ENCODE results near the gene NEDD1. TPM values are rescaled to one million over a fixed set of nuclear protein-coding genes. Genes with fewer than 3 reads are reported as not detected.

NEDD1 gene
- total and polyA plus RNA-seq, 10 of the 15 experiments (the other 5 are each of a cell fraction or from before 2014, with no cell fraction given), result 15.9 to 52.6 (median 28.7) TPM

DNA sequence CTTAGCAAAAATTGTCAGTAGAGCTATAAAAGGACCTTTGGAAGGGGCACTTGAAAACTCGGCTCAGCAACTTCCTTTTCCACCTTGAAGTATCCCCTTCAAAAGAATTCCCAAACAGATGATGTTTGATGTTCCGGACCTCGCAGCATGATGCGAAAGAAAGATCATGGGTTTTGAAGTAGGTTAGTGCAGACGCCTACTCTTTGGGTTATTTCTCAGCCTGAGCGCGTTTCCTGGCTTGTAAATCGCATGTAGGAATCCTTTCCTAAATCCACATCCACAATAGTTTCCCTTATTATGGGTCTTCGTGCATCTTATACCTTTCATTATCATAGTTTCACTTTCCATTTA is 584 bp upstream of the NEDD1 start:
- Histone ChIP-seq H3K79me2 (ENCODE audit: control insufficient read depth, insufficient read depth, low read length) (peaks cover 43% of the 10 kb centered on the region), H3K9ac (ENCODE audit: control insufficient read depth, insufficient read depth, low read length) (peak overlapping the region; percentile 84), H2AFZ (ENCODE audit: control insufficient read depth, low read depth, low read length) (peak overlapping the region; percentile 96), H3K9me3 (replicated peaks; ENCODE audit: control insufficient read depth, insufficient read depth, low read length) (no peaks in the 10 kb centered on the region), H3K4me2 (ENCODE audit: control insufficient read depth, insufficient read depth) (peak overlapping the region; percentile 77), H3K27ac (ENCODE audit: control insufficient read depth, insufficient read depth) (peak overlapping the region; percentile 84), H3K4me1 (ENCODE audit: control insufficient read depth, insufficient read depth, low read length) (peaks cover 11% of the 10 kb centered on the region), H4K20me1 (ENCODE audit: control insufficient read depth, insufficient read depth) (no peaks in the 10 kb centered on the region), H3K27me3 (replicated peaks in 1 of 2; ENCODE audit: control insufficient read depth in 2 of 2, insufficient read depth in 2 of 2, low read length in 1 of 2) (no peaks in the 10 kb centered on the region), H3K36me3 (ENCODE audit: control insufficient read depth in 2 of 2, insufficient read depth in 2 of 2, low read length in 1 of 2) (no peaks in the 10 kb centered on the region), H3K4me3 (peak overlapping the region; percentile 86)
- 31% methylated on average over 9 of the region's 9 CpGs for WGBS (ENCODE audit: insufficient coverage, insufficient replicate concordance, low lambda C conversion rate, missing lambda C conversion rate)
- ChIA-PET RAD21 (ENCODE audit: unreplicated experiment) (interaction anchor here (1.7 kb wide), 1 partner anchor 11 kb away, joined by 5 read pairs; no protein-coding TSS in a partner anchor), SMC1A (ENCODE audit: uncharacterized antibody, unreplicated experiment) (interaction anchor here (3.6 kb wide), 1 partner anchor 12 kb away, joined by 15 read pairs; no protein-coding TSS in a partner anchor), CTCF (interaction anchor here (0.6 to 0.9 kb wide), 3 partner anchors 10 to 376 kb away, joined by 3 to 4 read pairs (median 3); no protein-coding TSS in a partner anchor), POLR2A (interaction anchor here (0.6 to 1.7 kb wide), 4 partner anchors 11 to 324 kb away, joined by 3 to 6 read pairs (median 4); no protein-coding TSS in a partner anchor)
- DNase-seq (ENCODE audit: low read depth, low spot score) (no peak), ATAC-seq (no peak), FAIRE-seq (no peak)
- intact Hi-C loops (cut with micrococcal nuclease; ENCODE audit: unreplicated experiment), result loop anchor here (10.0 kb wide), 1 partner anchor 78 kb away; no protein-coding TSS in a partner anchor
- TSS peak; percentile 95 for BruUV-seq (replicated peaks)
- in situ Hi-C loops (cut with MboI), result no loop called here
- TF ChIP-seq RAD51 (IDR thresholded peaks at IDR 0.05) (no peak), HDAC2 (IDR thresholded peaks at IDR 0.05) (no peak), SMAD5 (IDR thresholded peaks at IDR 0.05; ENCODE audit: low read depth) (no peak), RELA (IDR thresholded peaks at IDR 0.05; ENCODE audit: borderline replicate concordance, partially characterized antibody) (no peak)
- TF ChIP-seq, protein P1, sequence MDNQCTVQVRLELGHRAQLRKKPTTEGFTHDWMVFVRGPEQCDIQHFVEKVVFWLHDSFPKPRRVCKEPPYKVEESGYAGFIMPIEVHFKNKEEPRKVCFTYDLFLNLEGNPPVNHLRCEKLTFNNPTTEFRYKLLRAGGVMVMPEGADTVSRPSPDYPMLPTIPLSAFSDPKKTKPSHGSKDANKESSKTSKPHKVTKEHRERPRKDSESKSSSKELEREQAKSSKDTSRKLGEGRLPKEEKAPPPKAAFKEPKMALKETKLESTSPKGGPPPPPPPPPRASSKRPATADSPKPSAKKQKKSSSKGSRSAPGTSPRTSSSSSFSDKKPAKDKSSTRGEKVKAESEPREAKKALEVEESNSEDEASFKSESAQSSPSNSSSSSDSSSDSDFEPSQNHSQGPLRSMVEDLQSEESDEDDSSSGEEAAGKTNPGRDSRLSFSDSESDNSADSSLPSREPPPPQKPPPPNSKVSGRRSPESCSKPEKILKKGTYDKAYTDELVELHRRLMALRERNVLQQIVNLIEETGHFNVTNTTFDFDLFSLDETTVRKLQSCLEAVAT (IDR thresholded peaks at IDR 0.05), result peak; percentile 70; the same call in 1 of the 2 replicates
- TF ChIP-seq, protein P2, sequence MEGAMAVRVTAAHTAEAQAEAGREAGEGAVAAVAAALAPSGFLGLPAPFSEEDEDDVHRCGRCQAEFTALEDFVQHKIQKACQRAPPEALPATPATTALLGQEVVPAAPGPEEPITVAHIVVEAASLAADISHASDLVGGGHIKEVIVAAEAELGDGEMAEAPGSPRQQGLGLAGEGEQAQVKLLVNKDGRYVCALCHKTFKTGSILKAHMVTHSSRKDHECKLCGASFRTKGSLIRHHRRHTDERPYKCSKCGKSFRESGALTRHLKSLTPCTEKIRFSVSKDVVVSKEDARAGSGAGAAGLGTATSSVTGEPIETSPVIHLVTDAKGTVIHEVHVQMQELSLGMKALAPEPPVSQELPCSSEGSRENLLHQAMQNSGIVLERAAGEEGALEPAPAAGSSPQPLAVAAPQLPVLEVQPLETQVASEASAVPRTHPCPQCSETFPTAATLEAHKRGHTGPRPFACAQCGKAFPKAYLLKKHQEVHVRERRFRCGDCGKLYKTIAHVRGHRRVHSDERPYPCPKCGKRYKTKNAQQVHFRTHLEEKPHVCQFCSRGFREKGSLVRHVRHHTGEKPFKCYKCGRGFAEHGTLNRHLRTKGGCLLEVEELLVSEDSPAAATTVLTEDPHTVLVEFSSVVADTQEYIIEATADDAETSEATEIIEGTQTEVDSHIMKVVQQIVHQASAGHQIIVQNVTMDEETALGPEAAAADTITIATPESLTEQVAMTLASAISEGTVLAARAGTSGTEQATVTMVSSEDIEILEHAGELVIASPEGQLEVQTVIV (IDR thresholded peaks at IDR 0.05; ENCODE audit: borderline replicate concordance, partially characterized antibody), result no peak
- TF ChIP-seq, protein P3, sequence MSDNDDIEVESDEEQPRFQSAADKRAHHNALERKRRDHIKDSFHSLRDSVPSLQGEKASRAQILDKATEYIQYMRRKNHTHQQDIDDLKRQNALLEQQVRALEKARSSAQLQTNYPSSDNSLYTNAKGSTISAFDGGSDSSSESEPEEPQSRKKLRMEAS (IDR thresholded peaks at IDR 0.05; ENCODE audit: low read depth, low read length), result no peak
